Stomach (tissue), 4 donors: Measurements from ENCODE around the gene PTAR1.

Experiments
- CTCF ChIP-seq, 7 experiments: fragments of 450-650 bp in 4 of 7; fragments of 200-600 bp in 3 of 7; sonication (generic) in 3 of 7; IDR thresholded peaks; one replicate each; pipeline ENCODE4 v1.5.1; 2016 to 2019; ENCODE audit warnings: antibody characterized with exemption in 7 of 7, control low read depth in 2 of 7, mild to moderate bottlenecking in 1 of 7
- EP300 ChIP-seq: sonication (generic); formaldehyde crosslinking; IDR thresholded peaks from one replicate; pipeline ENCODE4 v1.6.1; 2017; ENCODE audit warnings: antibody characterized with exemption
- POLR2A ChIP-seq, 4 donors: fragments of 450-650 bp; IDR thresholded peaks; one replicate each; pipeline ENCODE4 v1.6.1; 2016; ENCODE audit warnings: antibody characterized with exemption in 4 of 4, control low read depth in 2 of 4, mild to moderate bottlenecking in 1 of 4, moderate library complexity in 1 of 4

GRCh38 chr9:69768716-69769115 is 8.9 kb upstream of the PTAR1 start:
- no peak for TF ChIP-seq POLR2A (IDR thresholded peaks at IDR 0.05)
- TF ChIP-seq CTCF (IDR thresholded peaks at IDR 0.05) = no peak
- no peak for TF ChIP-seq EP300
